ENCODE measurements around the gene PIK3C3. TPM values are rescaled to one million over a fixed set of nuclear protein-coding genes. Genes with fewer than 3 reads are reported as not detected.

PIK3C3 gene
- total RNA-seq, 1 experiment from 2014 or later = 23.9 TPM

DNA sequence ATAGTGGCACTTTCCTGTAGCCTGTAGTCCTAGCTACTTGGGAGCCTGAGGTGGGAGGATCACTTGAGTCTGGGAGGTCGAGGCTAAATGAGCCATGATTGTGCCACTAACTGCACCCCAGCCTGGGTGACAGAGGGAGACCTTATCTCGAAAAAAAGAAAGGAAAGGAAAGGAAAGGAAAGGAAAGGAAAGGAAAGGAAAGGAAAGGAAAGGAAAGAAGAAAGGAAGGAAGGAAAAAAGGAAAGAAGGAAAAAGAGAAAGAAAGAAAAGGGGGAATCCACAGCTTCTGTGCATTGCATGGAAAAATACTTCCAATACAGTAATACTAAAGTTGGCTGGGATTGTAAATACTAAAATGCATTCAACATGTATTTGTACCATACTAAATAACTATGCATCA, 12.8 kb upstream of the PIK3C3 start:
- Histone ChIP-seq H3K27me3 (ENCODE audit: control insufficient read depth, insufficient read depth, low read length) (no peaks in the 10 kb centered on the region; the same call in 1 of the 2 replicates), H3K4me3 (ENCODE audit: low read depth in 2 of 2, low read length in 2 of 2) (no peak overlapping the region), H3K36me3 (ENCODE audit: control insufficient read depth, insufficient read depth, low read length) (no peaks in the 10 kb centered on the region), H3K4me1 (ENCODE audit: control insufficient read depth, insufficient read depth, low read length) (no peaks in the 10 kb centered on the region), H3K9me3 (ENCODE audit: control insufficient read depth, insufficient read depth, low read depth, low read length) (no peaks in the 10 kb centered on the region), H3K27ac (ENCODE audit: low read length) (no peak overlapping the region)
- no peak for TF ChIP-seq POLR2AphosphoS5 (IDR thresholded peaks at IDR 0.05; ENCODE audit: low read depth, low read length)
- no peak for TF ChIP-seq CTCF (IDR thresholded peaks at IDR 0.05)
- TF ChIP-seq SIN3A (IDR thresholded peaks at IDR 0.05; ENCODE audit: borderline replicate concordance, insufficient read depth, low read depth, low read length) = no peak
- no peak for TF ChIP-seq TCF7L2 (IDR thresholded peaks at IDR 0.05; ENCODE audit: low read depth, low read length)
- TF ChIP-seq REST (IDR thresholded peaks at IDR 0.05; ENCODE audit: insufficient read depth in 1 of 2, low read depth in 2 of 2, low read length in 1 of 2) = no peak
- in situ Hi-C loops (cut with HindIII; ENCODE audit: low pct_unique_long_range_greater_than_20kb, low sequenced_read_pairs) = no loop called here
- ChIA-PET POLR2A (no interaction called here), CTCF (no interaction called here)
- BruUV-seq (replicated peaks) = no TSS peak
- no peak for ATAC-seq
- no peak for DNase-seq (ENCODE audit: low read depth, low spot score)
- intact Hi-C loops (cut with micrococcal nuclease; ENCODE audit: unreplicated experiment) = no loop called here

- DNase-seq (ENCODE audit: low read depth, low spot score) (no peak), ATAC-seq (no peak)
- Histone ChIP-seq H3K36me3 (ENCODE audit: control insufficient read depth, insufficient read depth, low read length) (no peaks in the 10 kb centered on the region), H3K27me3 (ENCODE audit: control insufficient read depth, insufficient read depth, low read length) (no peaks in the 10 kb centered on the region; the same call in 1 of the 2 replicates), H3K9me3 (ENCODE audit: control insufficient read depth, insufficient read depth, low read depth, low read length) (no peaks in the 10 kb centered on the region), H3K4me3 (ENCODE audit: low read depth in 2 of 2, low read length in 2 of 2) (no peak overlapping the region), H3K27ac (ENCODE audit: low read length) (no peak overlapping the region), H3K4me1 (ENCODE audit: control insufficient read depth, insufficient read depth, low read length) (no peaks in the 10 kb centered on the region)
- TF ChIP-seq REST (IDR thresholded peaks at IDR 0.05; ENCODE audit: insufficient read depth in 1 of 2, low read depth in 2 of 2, low read length in 1 of 2) (no peak), POLR2AphosphoS5 (IDR thresholded peaks at IDR 0.05; ENCODE audit: low read depth, low read length) (no peak), SIN3A (IDR thresholded peaks at IDR 0.05; ENCODE audit: borderline replicate concordance, insufficient read depth, low read depth, low read length) (no peak), TCF7L2 (IDR thresholded peaks at IDR 0.05; ENCODE audit: low read depth, low read length) (no peak), CTCF (IDR thresholded peaks at IDR 0.05) (no peak)
- CTCF ChIA-PET = no interaction called here
- POLR2A ChIA-PET = no interaction called here
- in situ Hi-C loops (cut with HindIII; ENCODE audit: low pct_unique_long_range_greater_than_20kb, low sequenced_read_pairs) = no loop called here
- intact Hi-C loops (cut with micrococcal nuclease; ENCODE audit: unreplicated experiment) = no loop called here
- no TSS peak for BruUV-seq (replicated peaks)
Observed at GRCh38 chr18:41948544-41949110, 6.4 kb upstream of the PIK3C3 start.

Measured in Panc1 (cell line).